Astrocyte (in vitro differentiated cells and primary cell): ENCODE data around the gene MN1.

ENCODE experiments used
- EZH2 ChIP-seq: IDR thresholded peaks from 2 replicates; pipeline ENCODE4 v1.6.1; 2012; ENCODE audit warnings: mild to moderate bottlenecking, low read length, inconsistent platforms; ENCODE audit not compliant: insufficient read depth
- TF ChIP-seq, protein P1 (sequence below): IDR thresholded peaks from 2 replicates; pipeline ENCODE4 v1.5.1; 2011; ENCODE audit warnings: low read depth, mild to moderate bottlenecking, inconsistent platforms, low read length, moderate library complexity; ENCODE audit not compliant: insufficient read depth

DNA sequence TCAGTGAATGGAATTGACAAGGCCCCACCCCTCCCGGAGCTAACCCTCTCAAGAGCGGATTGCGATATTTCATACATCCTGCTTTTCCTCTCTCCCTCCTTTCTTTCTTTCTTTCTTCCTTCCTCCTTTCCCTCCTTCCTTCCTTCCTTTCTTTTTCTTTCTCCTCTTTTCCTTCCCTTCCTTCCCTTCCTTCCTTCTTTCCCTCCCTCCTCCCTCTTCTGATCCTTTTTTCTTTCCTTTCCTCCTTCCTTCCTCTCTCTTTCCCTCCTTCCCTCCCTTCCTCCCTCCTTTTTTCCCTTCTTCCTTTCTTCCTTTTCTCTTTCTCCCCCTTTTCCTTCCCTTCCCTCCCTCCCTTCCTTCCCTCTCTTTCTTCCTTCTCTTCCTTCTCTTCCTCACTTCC is 15.0 kb upstream of the MN1 start:
- TF ChIP-seq, protein P1, sequence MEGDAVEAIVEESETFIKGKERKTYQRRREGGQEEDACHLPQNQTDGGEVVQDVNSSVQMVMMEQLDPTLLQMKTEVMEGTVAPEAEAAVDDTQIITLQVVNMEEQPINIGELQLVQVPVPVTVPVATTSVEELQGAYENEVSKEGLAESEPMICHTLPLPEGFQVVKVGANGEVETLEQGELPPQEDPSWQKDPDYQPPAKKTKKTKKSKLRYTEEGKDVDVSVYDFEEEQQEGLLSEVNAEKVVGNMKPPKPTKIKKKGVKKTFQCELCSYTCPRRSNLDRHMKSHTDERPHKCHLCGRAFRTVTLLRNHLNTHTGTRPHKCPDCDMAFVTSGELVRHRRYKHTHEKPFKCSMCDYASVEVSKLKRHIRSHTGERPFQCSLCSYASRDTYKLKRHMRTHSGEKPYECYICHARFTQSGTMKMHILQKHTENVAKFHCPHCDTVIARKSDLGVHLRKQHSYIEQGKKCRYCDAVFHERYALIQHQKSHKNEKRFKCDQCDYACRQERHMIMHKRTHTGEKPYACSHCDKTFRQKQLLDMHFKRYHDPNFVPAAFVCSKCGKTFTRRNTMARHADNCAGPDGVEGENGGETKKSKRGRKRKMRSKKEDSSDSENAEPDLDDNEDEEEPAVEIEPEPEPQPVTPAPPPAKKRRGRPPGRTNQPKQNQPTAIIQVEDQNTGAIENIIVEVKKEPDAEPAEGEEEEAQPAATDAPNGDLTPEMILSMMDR = no peak
- no peak for TF ChIP-seq EZH2
